Keratinocyte (primary cell): ENCODE measurements around the gene OCIAD2.

Source experiments
- EZH2 ChIP-seq: IDR thresholded peaks from one replicate; pipeline ENCODE4 v1.6.1; 2012; ENCODE audit warnings: inconsistent platforms, mild to moderate bottlenecking, low read length, moderate library complexity
- TF ChIP-seq, protein P1 (sequence below), 3 experiments: IDR thresholded peaks in 1 of 3; conservative IDR thresholded peaks in 1 of 3; optimal IDR thresholded peaks in 1 of 3; 2 replicates in 2 of 3; 3 replicates in 1 of 3; pipeline versions ENCODE3 to v1.5.1; 2011; ENCODE audit warnings: low read length in 3 of 3, mild to moderate bottlenecking in 3 of 3, moderate library complexity in 2 of 3, control low read depth in 1 of 3, inconsistent platforms in 1 of 3; ENCODE audit not compliant: insufficient read depth in 2 of 3; ENCODE audit errors: extremely low read depth in 1 of 3

DNA sequence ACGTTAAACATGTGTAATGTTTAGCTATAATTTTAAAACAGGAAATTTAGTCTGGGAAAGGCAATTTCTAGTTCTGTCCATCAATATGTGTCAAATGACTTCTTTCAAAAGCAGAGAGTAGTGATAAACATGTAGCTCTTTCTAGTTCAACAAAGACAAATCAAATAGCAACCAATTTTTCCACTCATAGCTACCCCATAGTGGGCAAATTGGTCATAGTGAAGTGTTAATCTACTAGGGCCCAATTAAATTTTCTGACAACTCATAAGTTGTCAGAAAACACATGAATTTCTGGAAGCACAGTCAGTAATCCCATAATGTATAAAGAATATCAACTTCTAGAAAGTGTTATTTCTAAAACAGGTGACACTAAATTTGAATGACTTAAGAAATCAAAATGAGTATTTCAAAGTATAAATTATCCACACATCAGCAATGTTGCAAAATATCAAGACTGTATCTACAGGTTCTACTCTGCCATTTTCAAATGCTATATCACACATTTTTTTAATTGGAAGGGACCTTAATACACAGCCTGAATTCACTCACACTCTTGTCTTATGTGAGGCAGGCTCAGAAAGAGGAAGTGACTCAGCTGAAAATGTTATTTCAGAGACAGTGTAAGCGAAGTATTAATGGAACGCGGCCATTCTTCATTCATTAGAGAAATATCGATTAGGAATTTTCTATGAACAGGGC lies 7.7 kb downstream of the OCIAD2 start:
- TF ChIP-seq, protein P1, sequence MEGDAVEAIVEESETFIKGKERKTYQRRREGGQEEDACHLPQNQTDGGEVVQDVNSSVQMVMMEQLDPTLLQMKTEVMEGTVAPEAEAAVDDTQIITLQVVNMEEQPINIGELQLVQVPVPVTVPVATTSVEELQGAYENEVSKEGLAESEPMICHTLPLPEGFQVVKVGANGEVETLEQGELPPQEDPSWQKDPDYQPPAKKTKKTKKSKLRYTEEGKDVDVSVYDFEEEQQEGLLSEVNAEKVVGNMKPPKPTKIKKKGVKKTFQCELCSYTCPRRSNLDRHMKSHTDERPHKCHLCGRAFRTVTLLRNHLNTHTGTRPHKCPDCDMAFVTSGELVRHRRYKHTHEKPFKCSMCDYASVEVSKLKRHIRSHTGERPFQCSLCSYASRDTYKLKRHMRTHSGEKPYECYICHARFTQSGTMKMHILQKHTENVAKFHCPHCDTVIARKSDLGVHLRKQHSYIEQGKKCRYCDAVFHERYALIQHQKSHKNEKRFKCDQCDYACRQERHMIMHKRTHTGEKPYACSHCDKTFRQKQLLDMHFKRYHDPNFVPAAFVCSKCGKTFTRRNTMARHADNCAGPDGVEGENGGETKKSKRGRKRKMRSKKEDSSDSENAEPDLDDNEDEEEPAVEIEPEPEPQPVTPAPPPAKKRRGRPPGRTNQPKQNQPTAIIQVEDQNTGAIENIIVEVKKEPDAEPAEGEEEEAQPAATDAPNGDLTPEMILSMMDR (optimal IDR thresholded peaks at IDR 0.05 in 1 of 3, IDR thresholded peaks at IDR 0.05 in 1 of 3, conservative IDR thresholded peaks at IDR 0.05 in 1 of 3; ENCODE audit: extremely low read depth in 1 of 3, insufficient read depth in 2 of 3, low read length in 3 of 3), result no peak
- TF ChIP-seq EZH2, result no peak
